Mesendoderm (in vitro differentiated cells): Measurements from ENCODE around the gene SERP2. TPM values are rescaled to one million over a fixed set of nuclear protein-coding genes. Genes with fewer than 3 reads are reported as not detected.
"Not testable (repeated sequence)": the region's sequence is repeated elsewhere in the genome, so short reads cannot be mapped to it uniquely, and the experiment has no call there.

Experiments used
- DNase-seq: peaks from one replicate; pipeline ENCODE4 v3.0.0; 2013
- H2AK5ac ChIP-seq: 2 replicates; pipeline ENCODE4 v1.6.1; 2013; ENCODE audit warnings: low read length, inconsistent platforms
- H2BK120ac ChIP-seq: 2 replicates; pipeline ENCODE4 v1.6.1; 2013; ENCODE audit warnings: low read depth, mild to moderate bottlenecking, low read length, moderate library complexity, mixed read lengths
- H2BK15ac ChIP-seq: replicated peaks from 2 replicates; pipeline ENCODE4 v1.6.1; 2013; ENCODE audit warnings: low read depth, mild to moderate bottlenecking, moderate library complexity
- H2BK5ac ChIP-seq: 2 replicates; pipeline ENCODE4 v1.6.1; 2013; ENCODE audit warnings: low read length, inconsistent platforms
- H3K18ac ChIP-seq: 2 replicates; pipeline ENCODE4 v1.6.1; 2013; ENCODE audit warnings: mild to moderate bottlenecking, low read length, mixed read lengths
- H3K23ac ChIP-seq: one replicate; pipeline ENCODE4 v1.6.1; 2013; ENCODE audit warnings: low read length
- H3K27ac ChIP-seq: 2 replicates; pipeline ENCODE4 v1.5.1; 2013; ENCODE audit warnings: low read depth, mild to moderate bottlenecking, inconsistent platforms, low read length, moderate library complexity
- H3K27me3 ChIP-seq: 2 replicates; pipeline ENCODE4 v1.6.1; 2013; ENCODE audit warnings: low read length, control low read depth, mild to moderate bottlenecking, inconsistent platforms; ENCODE audit not compliant: insufficient read depth, poor library complexity
- H3K36me3 ChIP-seq: 2 replicates; pipeline ENCODE4 v1.6.1; 2013; ENCODE audit warnings: low read length, inconsistent platforms; ENCODE audit not compliant: control insufficient read depth, insufficient read depth
- H3K4ac ChIP-seq: one replicate; pipeline ENCODE4 v1.6.1; 2013; ENCODE audit warnings: low read depth, mild to moderate bottlenecking, low read length, moderate library complexity
- H3K4me1 ChIP-seq: 2 replicates; pipeline ENCODE4 v1.6.1; 2013; ENCODE audit warnings: low read depth, low read length, inconsistent platforms; ENCODE audit not compliant: control insufficient read depth
- H3K4me2 ChIP-seq: 2 replicates; pipeline ENCODE4 v1.6.1; 2013; ENCODE audit warnings: low read length
- H3K4me3 ChIP-seq: 2 replicates; pipeline ENCODE4 v1.5.1; 2013; ENCODE audit warnings: mild to moderate bottlenecking, low read length
- H3K56ac ChIP-seq: one replicate; pipeline ENCODE4 v1.6.1; 2013; ENCODE audit warnings: low read length
- H3K79me1 ChIP-seq: 2 replicates; pipeline ENCODE4 v1.6.1; 2013; ENCODE audit warnings: low read length, inconsistent platforms
- H3K79me2 ChIP-seq: 2 replicates; pipeline ENCODE4 v1.6.1; 2013; ENCODE audit warnings: mild to moderate bottlenecking, low read length; ENCODE audit not compliant: control insufficient read depth, insufficient read depth
- H3K9ac ChIP-seq: 2 replicates; pipeline ENCODE4 v1.6.1; 2013; ENCODE audit warnings: low read length, inconsistent platforms
- H4K5ac ChIP-seq: one replicate; pipeline ENCODE4 v1.6.1; 2013; ENCODE audit warnings: low read length
- H4K8ac ChIP-seq: one replicate; pipeline ENCODE4 v1.6.1; 2013; ENCODE audit warnings: low read depth, mild to moderate bottlenecking, control low read depth, low read length, moderate library complexity
- WGBS: extraction: QIAGEN DNeasy Blood & Tissue Kit; methylation state at CpG from one replicate; pipeline ENCODE4 v1.1.7; 2013; ENCODE audit warnings: low lambda C conversion rate, missing lambda C conversion rate; ENCODE audit not compliant: insufficient coverage; ENCODE audit errors: extremely low coverage; 5-methylcytosine and 5-hydroxymethylcytosine counted together
- polyA plus RNA-seq, 2 experiments: library from polyadenylated mRNA; stranded (reverse); fragments of 200-250 nt; gene quantifications; one replicate each; pipeline ENCODE4 v1.2.3, GENCODE V29; 2013

SERP2 gene
- 1.9 TPM for polyA plus RNA-seq (2013, experiment 1 of 2)
- polyA plus RNA-seq (2013, experiment 2 of 2) = 1.8 TPM

- H3K9ac ChIP-seq = peak within 1 kb of the TSS; percentile 66
- H2BK120ac ChIP-seq = no peak within 1 kb of the TSS
- no peaks in the 10 kb centered on the region for H3K79me2 ChIP-seq
- DNase-seq = peak; percentile 76
- no peak within 1 kb of the TSS for H2BK15ac ChIP-seq
- peak within 1 kb of the TSS; percentile 75 for H3K4me2 ChIP-seq
- no CpG with 5 or more reads among the region's 83 CpGs for WGBS
- H3K79me1 ChIP-seq = no peaks in the 10 kb centered on the region
- H3K18ac ChIP-seq = peak within 1 kb of the TSS; percentile 78
- H3K27ac ChIP-seq = no peak within 1 kb of the TSS
- no peak within 1 kb of the TSS for H4K5ac ChIP-seq
- no peaks in the 10 kb centered on the region for H3K27me3 ChIP-seq
- H3K36me3 ChIP-seq = no peaks in the 10 kb centered on the region
- peak within 1 kb of the TSS; percentile 32 for H3K4me3 ChIP-seq
- H3K56ac ChIP-seq = peak within 1 kb of the TSS; percentile 74
- peaks cover 1% of the 10 kb centered on the region for H3K4me1 ChIP-seq
- peak within 1 kb of the TSS; percentile 91 for H4K8ac ChIP-seq
- no peak within 1 kb of the TSS for H3K4ac ChIP-seq
- H2BK5ac ChIP-seq = no peak within 1 kb of the TSS
- H3K23ac ChIP-seq = no peak within 1 kb of the TSS
- H2AK5ac ChIP-seq = no peak within 1 kb of the TSS
These were observed at the start of gene SERP2 for GRCh38 chr13:44373601-44374347. SERP2 (plus strand) TSS chr13:44373824; CDS start chr13:44374026, 202 bp downstream.

GRCh38 chr13:44326961-44327360 is 46.7 kb upstream of the SERP2 start:
- H4K5ac ChIP-seq = no peak overlapping the region
- no peak overlapping the region for H2BK15ac ChIP-seq
- H3K4me3 ChIP-seq = no peak overlapping the region
- no peak overlapping the region for H2BK120ac ChIP-seq
- H3K79me1 ChIP-seq = no peaks in the 10 kb centered on the region
- H3K27ac ChIP-seq = no peak overlapping the region
- H2BK5ac ChIP-seq = no peak overlapping the region
- no peaks in the 10 kb centered on the region for H3K79me2 ChIP-seq
- no peaks in the 10 kb centered on the region for H3K36me3 ChIP-seq
- no peak overlapping the region for H3K56ac ChIP-seq
- no peak for DNase-seq
- no peak overlapping the region for H3K4me2 ChIP-seq
- H3K27me3 ChIP-seq = no peaks in the 10 kb centered on the region
- WGBS = no CpG with 5 or more reads among the region's 2 CpGs
- H3K23ac ChIP-seq = no peak overlapping the region
- no peak overlapping the region for H2AK5ac ChIP-seq
- H4K8ac ChIP-seq = no peak overlapping the region
- H3K9ac ChIP-seq = no peak overlapping the region
- H3K18ac ChIP-seq = no peak overlapping the region
- no peaks in the 10 kb centered on the region for H3K4me1 ChIP-seq
- H3K4ac ChIP-seq = no peak overlapping the region

- not testable (repeated sequence) for H2BK120ac ChIP-seq, H3K4me2 ChIP-seq, H3K4ac ChIP-seq, H2BK5ac ChIP-seq, H3K79me1 ChIP-seq, H3K27me3 ChIP-seq, H4K8ac ChIP-seq, H3K9ac ChIP-seq, H2AK5ac ChIP-seq, H3K36me3 ChIP-seq, H3K23ac ChIP-seq, H3K56ac ChIP-seq, H3K27ac ChIP-seq, H2BK15ac ChIP-seq, H3K18ac ChIP-seq, H4K5ac ChIP-seq, H3K4me3 ChIP-seq, H3K4me1 ChIP-seq, H3K79me2 ChIP-seq, DNase-seq
These were observed 44.6 kb upstream of the SERP2 start for GRCh38 chr13:44329041-44329440.

GRCh38 chr13:44329909-44330545 is 43.6 kb upstream of the SERP2 start:
- Histone ChIP-seq H3K36me3 (no peaks in the 10 kb centered on the region), H2BK15ac (no peak overlapping the region), H3K4me3 (no peak overlapping the region), H3K56ac (no peak overlapping the region), H3K27ac (no peak overlapping the region), H3K79me2 (no peaks in the 10 kb centered on the region), H3K4ac (no peak overlapping the region), H3K9ac (no peak overlapping the region), H3K23ac (no peak overlapping the region), H4K8ac (no peak overlapping the region), H2BK120ac (no peak overlapping the region), H3K27me3 (no peaks in the 10 kb centered on the region), H3K18ac (no peak overlapping the region), H4K5ac (no peak overlapping the region), H2BK5ac (no peak overlapping the region), H2AK5ac (no peak overlapping the region), H3K4me2 (no peak overlapping the region), H3K79me1 (no peaks in the 10 kb centered on the region), H3K4me1 (no peaks in the 10 kb centered on the region)
- whole genome bisulfite sequencing = no CpG with 5 or more reads among the region's 10 CpGs
- DNase-seq = no peak

- H3K18ac ChIP-seq = no peak overlapping the region
- no peak overlapping the region for H2AK5ac ChIP-seq
- no peak overlapping the region for H4K8ac ChIP-seq
- H4K5ac ChIP-seq = no peak overlapping the region
- H3K4me2 ChIP-seq = no peak overlapping the region
- H3K27ac ChIP-seq = no peak overlapping the region
- no peak overlapping the region for H3K23ac ChIP-seq
- H2BK5ac ChIP-seq = no peak overlapping the region
- no CpG with 5 or more reads among the region's 4 CpGs for WGBS
- H3K79me1 ChIP-seq = no peaks in the 10 kb centered on the region
- H2BK120ac ChIP-seq = no peak overlapping the region
- H3K4ac ChIP-seq = no peak overlapping the region
- DNase-seq = no peak
- no peak overlapping the region for H2BK15ac ChIP-seq
- H3K4me1 ChIP-seq = no peaks in the 10 kb centered on the region
- H3K79me2 ChIP-seq = no peaks in the 10 kb centered on the region
- H3K36me3 ChIP-seq = no peaks in the 10 kb centered on the region
- H3K9ac ChIP-seq = no peak overlapping the region
- no peak overlapping the region for H3K56ac ChIP-seq
- H3K27me3 ChIP-seq = no peaks in the 10 kb centered on the region
- no peak overlapping the region for H3K4me3 ChIP-seq
These were observed 42.2 kb upstream of the SERP2 start for GRCh38 chr13:44331446-44331845.
